T follicular helper cell (primary cell): ENCODE results near the gene NDUFV1.
"Not testable (repeated sequence)": the region's sequence is repeated elsewhere in the genome, so short reads cannot be mapped to it uniquely, and the experiment has no call there.

Experiments
- DNase-seq: peaks from one replicate; pipeline ENCODE4 v3.0.0-alpha.2; 2020; ENCODE audit warnings: low read depth
- total RNA-seq, 2 experiments: gene quantifications; one replicate each; lab custom pipeline; 2026; lab: John Stamatoyannopoulos, UW

Gene NDUFV1
- total RNA-seq = 124 to 164 reads per million in 2 experiments

- peak; percentile 92 for DNase-seq
Measured at GRCh38 chr11:67606492-67607295, at the start of gene NDUFV1. Gene NDUFV1, plus strand, starts transcription at chr11:67606936. Its CDS starts 69 bp downstream, at chr11:67607005.

- DNase-seq = no peak
Measured at GRCh38 chr11:67558084-67558772, 48.5 kb upstream of the NDUFV1 start.

GRCh38 chr11:67561971-67562619 is 44.6 kb upstream of the NDUFV1 start:
- DNase-seq = no peak

- DNase-seq = no peak
Measured at GRCh38 chr11:67562963-67563704, 43.6 kb upstream of the NDUFV1 start.

GRCh38 chr11:67563705-67564114 is 43.0 kb upstream of the NDUFV1 start:
- DNase-seq = not testable (repeated sequence)

- DNase-seq = no peak
Measured at GRCh38 chr11:67564230-67564629, 42.5 kb upstream of the NDUFV1 start.

- no peak for DNase-seq
Measured at GRCh38 chr11:67571443-67571842, 35.3 kb upstream of the NDUFV1 start.

- no peak for DNase-seq
Measured at GRCh38 chr11:67572305-67572704, 34.4 kb upstream of the NDUFV1 start.

GRCh38 chr11:67572747-67573419 is 33.9 kb upstream of the NDUFV1 start:
- DNase-seq = no peak

- DNase-seq = no peak
Measured at GRCh38 chr11:67574938-67575337, 31.8 kb upstream of the NDUFV1 start.

- no peak for DNase-seq
Measured at GRCh38 chr11:67576735-67577475, 29.8 kb upstream of the NDUFV1 start.

GRCh38 chr11:67577951-67578350 is 28.8 kb upstream of the NDUFV1 start:
- DNase-seq = no peak

- no peak for DNase-seq
Measured at GRCh38 chr11:67581469-67581868, 25.3 kb upstream of the NDUFV1 start.

GRCh38 chr11:67582011-67582410 is 24.7 kb upstream of the NDUFV1 start:
- DNase-seq = no peak

- DNase-seq = peak; percentile 52
Measured at GRCh38 chr11:67583247-67584204, 23.2 kb upstream of the NDUFV1 start, which contains the start of gene GSTP1. Gene GSTP1, plus strand, starts transcription at chr11:67583812. Its CDS starts 32 bp downstream, at chr11:67583844.

GRCh38 chr11:67584205-67584880 is 22.4 kb upstream of the NDUFV1 start:
- no peak for DNase-seq

GRCh38 chr11:67584881-67585873 is 21.6 kb upstream of the NDUFV1 start:
- no peak for DNase-seq
